GM18951 (cell line): ENCODE measurements around the gene BTNL9.
"Not testable (repeated sequence)": the region's sequence is repeated elsewhere in the genome, so short reads cannot be mapped to it uniquely, and the experiment has no call there.

Source experiments
- POLR2A ChIP-seq: IDR thresholded peaks from 4 replicates; pipeline ENCODE4 v1.6.1; 2011; ENCODE audit warnings: mild to moderate bottlenecking; ENCODE audit not compliant: insufficient read length, insufficient read depth; ENCODE audit errors: extremely low read depth
- in situ Hi-C: fragments of 300-500 bp; cut with MboI; formaldehyde crosslinking; loops from one replicate; pipeline ENCODE4 v1.12.0; 2022; ENCODE audit warnings: low sequenced_read_pairs, mixed read lengths, inconsistent platforms; ENCODE audit not compliant: unreplicated experiment

The BTNL9 gene

GRCh38 chr5:181035991-181036815 is 3.9 kb upstream of the BTNL9 start:
- in situ Hi-C loops: no loop called here
- no peak for TF ChIP-seq POLR2A

DNA sequence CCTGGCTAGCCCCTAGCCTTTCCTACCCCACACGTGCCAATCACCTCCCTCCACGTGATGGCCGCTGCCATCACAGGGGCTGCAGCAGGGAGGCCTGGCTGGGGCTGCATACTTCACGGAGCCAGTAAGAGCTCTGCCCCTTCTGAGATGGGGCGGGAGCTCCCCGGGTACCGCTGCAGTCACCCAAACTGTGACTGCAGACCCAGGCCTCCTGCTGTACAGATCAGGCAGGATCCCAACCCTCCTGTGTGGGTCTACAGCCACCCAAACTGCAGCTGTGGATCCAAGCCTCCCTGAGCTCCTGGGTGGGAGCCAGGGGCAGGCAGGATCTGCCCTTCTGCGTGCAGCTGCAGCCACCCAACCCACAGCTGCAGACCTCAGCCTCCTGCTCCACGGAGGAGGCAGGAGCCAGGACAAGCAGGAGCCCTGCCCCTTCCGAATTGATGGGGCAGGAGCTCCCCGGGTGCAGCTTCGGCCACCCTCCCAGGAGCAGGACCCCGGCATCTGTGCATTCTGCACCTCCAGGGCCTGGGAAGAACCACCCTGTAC is 3.2 kb upstream of the BTNL9 start:
- in situ Hi-C loops: no loop called here
- TF ChIP-seq POLR2A: no peak

- in situ Hi-C loops: no loop called here
- TF ChIP-seq POLR2A: no peak
Measured at GRCh38 chr5:181037365-181037861, 2.7 kb upstream of the BTNL9 start.

- in situ Hi-C loops: no loop called here
- no peak for TF ChIP-seq POLR2A
Measured at GRCh38 chr5:181039471-181039870, 595 bp upstream of the BTNL9 start.

DNA sequence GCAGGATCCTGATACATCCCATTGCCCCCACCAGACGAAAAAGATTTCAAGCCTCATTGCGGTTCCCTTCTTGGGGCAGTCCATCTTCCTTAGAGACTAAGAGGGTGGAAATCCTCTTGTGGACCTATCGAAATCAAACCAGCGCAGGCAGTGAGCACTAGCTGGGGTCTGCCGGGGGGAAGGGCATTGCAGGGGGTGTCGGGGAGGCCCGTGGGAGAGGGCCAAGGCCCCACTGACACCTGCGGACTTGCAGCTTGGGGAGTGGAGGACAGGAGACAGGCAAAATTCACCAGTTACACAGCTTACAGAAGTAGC is 522 bp downstream of the BTNL9 start:
- in situ Hi-C loops: no loop called here
- TF ChIP-seq POLR2A: no peak

DNA sequence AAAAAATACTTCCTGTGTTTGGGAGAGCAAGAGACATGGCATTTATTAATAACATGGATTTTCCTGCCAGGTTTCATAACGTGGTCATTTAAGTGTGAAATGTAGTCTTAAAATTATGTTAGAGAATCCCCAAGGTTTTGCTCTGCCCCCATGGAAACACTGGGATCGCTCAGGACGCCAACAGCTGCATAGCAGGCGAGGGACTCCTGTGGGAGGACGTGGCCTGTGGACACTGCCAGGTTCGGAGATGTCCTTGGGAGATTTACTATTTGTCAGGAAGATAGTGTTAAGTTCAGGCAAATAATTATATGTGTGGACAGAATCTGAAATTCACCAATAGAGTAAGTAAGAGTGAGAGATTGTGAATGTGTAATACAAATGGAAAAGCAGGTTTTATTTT is 977 bp downstream of the BTNL9 start:
- in situ Hi-C loops: no loop called here
- no peak for TF ChIP-seq POLR2A

DNA sequence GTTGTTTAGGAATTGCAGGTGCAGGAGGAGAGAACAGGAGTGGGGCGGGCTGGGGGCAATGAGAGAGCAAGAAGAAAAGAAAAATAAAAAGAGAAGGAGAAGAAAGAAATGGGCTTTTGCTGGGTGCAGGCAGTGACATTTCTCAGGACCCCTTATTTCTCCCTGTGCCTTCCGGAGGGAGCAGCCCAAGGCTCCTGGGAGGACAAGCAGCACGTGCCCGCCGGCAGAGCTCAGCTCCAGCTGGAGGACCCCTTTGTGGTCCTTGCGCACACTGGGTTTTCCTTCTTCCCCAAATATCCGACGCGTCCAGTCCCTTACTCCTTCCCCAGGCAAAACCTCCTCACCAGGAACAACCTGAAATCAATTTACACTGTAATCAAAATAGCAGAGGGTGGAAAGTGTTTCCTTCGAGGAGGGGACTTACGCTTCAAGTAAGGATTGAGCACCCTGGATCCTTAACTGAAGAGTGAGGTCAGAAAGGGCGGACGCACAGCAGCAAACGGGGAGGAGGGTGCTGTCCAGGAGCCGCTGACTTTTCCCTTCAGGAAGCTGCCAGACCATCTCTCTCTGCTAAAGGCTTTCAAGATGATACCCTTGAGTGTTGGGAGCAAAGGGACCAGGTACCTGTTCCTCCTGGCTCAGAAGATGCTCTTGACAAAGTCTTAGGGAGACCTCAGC is 2.1 kb downstream of the BTNL9 start:
- in situ Hi-C loops: no loop called here
- no peak for TF ChIP-seq POLR2A

GRCh38 chr5:181042722-181043121 is 2.7 kb downstream of the BTNL9 start:
- in situ Hi-C loops: no loop called here
- no peak for TF ChIP-seq POLR2A

GRCh38 chr5:181043285-181044092 is 3.4 kb downstream of the BTNL9 start:
- in situ Hi-C loops: no loop called here

DNA sequence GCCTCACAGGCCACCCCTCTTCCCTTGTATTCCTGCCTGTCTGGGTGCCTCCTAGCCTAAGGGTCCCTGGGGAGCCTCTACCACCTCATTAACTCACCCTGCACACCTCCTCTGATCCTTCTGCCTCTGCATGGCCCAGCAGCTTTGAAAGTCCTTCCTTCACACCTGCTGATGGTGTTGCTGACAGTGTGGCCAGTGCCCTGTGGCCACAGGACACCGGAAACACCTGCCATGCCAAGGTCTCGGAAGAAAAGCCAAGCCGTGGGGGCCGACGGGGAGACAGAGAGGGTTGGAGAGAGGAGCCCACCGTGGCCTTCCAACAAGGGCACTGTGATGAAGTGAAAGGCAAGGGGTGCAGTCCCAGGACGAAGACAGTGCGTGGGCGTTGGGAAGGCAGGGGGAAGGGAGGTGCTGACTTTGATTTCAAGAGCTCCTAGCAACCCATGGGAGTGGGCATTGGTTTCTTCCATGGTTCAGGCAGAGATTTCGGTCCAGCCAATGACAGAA is 4.1 kb downstream of the BTNL9 start:
- in situ Hi-C loops: no loop called here
- TF ChIP-seq POLR2A: no peak

More at GRCh38 chr5:181043285-181044092, 3.4 kb downstream of the BTNL9 start:
- no peak for TF ChIP-seq POLR2A

DNA sequence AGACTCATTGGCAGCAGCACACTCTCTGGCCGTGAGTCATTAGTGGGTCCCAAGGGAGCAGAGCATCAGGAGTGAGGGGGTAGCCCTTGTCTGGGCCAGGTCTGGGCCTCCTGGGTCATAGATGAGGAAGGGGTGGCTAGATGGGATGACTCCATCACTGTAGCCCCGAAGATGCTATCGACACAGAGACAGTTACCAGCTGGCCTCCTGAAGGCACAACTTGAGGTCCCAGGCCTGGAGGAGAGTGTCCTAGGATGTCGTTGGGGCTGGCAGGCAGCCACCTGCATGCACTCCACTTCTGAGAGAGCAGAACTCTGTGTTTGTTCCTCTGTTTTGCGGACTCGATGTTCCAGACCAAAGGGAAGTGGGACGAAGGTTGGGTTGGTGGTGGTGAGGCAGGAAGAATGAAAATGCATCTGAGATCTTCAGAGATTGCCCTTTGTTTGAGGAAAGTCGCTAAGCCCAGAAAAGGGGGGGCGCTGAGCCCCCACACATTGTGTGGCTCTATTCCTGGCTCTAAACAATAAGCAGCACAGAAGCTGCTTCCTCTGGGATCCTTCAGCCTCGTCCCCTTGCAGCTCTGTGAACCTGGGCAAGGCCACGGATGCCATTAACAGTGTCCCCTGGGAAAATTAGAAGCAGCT is 4.7 kb downstream of the BTNL9 start:
- TF ChIP-seq POLR2A: no peak
- in situ Hi-C loops: no loop called here

GRCh38 chr5:181045316-181045715 is 5.2 kb downstream of the BTNL9 start:
- in situ Hi-C loops: no loop called here
- no peak for TF ChIP-seq POLR2A

GRCh38 chr5:181045857-181046256 is 5.8 kb downstream of the BTNL9 start:
- in situ Hi-C loops: not testable (repeated sequence)
